ENCODE measurements around the gene MYO1E.
A peak's percentile ranks its signal among the peaks of the same experiment; 100 is the strongest.

DNA sequence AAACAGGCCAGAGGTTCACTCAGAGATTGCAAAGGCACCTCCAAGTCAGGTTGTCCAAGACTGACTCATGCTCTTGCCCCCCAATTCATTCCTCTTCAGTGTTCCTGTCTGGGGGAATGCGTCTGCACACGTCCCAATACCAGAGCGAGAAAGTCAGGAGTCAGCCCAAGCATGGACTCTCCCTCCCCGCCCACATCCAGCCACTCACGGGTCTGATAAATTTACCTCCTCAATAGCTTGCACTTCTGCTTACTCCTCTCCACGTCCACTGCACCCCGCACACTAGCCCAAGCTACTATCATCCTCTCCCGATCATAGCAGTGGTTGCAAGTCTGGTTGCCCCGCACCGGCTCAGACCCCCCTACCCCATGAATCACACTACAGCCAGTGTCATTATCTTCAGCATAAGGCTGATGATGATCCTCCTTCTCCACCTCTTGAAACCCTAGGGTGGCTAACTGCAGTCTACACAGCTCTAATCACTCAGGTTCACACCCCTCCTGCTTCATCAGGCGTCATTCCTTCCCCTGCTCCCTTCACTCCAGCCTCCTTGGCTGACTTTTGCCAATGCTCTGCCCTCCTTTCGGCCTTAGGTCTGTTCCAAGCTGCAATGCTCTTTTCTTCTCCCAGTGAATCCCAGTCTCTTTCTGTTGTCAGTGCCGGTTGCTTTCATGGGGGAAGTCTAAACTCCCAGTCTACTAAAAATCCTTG is 27.6 kb upstream of the MYO1E start:
- TF ChIP-seq POLR2A (IDR thresholded peaks at IDR 0.05; ENCODE audit: low read depth, low read length) (peak; percentile 60; the same call in 1 of the 2 replicates), TAF1 (IDR thresholded peaks at IDR 0.05; ENCODE audit: low read depth, low read length) (no peak; the same call in 1 of the 2 replicates), SPI1 (IDR thresholded peaks at IDR 0.05; ENCODE audit: low read depth, low read length) (peak; percentile 61)
